ENCODE results near the gene SERPINE2. TPM values are rescaled to one million over a fixed set of nuclear protein-coding genes. Genes with fewer than 3 reads are reported as not detected.

SERPINE2 gene
- total and polyA plus RNA-seq, 9 donors, result 42.5 to 264 (median 101) TPM

GRCh38 chr2:224060783-224061482, 21.8 kb upstream of the SERPINE2 start:
- Histone ChIP-seq H3K4me1 (ENCODE audit: insufficient read depth) (no peaks in the 10 kb centered on the region), H3K36me3 (no peaks in the 10 kb centered on the region), H3K27ac (no peak overlapping the region), H3K9me3 (no peaks in the 10 kb centered on the region), H3K4me3 (no peak overlapping the region), H3K27me3 (no peaks in the 10 kb centered on the region)
- WGBS, 3 donors, result 90 to 97% (median 95%) methylated on average over 2 of the region's 2 CpGs
- TF ChIP-seq, protein P1, sequence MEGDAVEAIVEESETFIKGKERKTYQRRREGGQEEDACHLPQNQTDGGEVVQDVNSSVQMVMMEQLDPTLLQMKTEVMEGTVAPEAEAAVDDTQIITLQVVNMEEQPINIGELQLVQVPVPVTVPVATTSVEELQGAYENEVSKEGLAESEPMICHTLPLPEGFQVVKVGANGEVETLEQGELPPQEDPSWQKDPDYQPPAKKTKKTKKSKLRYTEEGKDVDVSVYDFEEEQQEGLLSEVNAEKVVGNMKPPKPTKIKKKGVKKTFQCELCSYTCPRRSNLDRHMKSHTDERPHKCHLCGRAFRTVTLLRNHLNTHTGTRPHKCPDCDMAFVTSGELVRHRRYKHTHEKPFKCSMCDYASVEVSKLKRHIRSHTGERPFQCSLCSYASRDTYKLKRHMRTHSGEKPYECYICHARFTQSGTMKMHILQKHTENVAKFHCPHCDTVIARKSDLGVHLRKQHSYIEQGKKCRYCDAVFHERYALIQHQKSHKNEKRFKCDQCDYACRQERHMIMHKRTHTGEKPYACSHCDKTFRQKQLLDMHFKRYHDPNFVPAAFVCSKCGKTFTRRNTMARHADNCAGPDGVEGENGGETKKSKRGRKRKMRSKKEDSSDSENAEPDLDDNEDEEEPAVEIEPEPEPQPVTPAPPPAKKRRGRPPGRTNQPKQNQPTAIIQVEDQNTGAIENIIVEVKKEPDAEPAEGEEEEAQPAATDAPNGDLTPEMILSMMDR (IDR thresholded peaks at IDR 0.05), result no peak
- no peak for TF ChIP-seq POLR2A (IDR thresholded peaks at IDR 0.05)
- intact Hi-C loops (cut with DNase I), result loop anchor here in 1 of 4 donors (1.0 kb wide), 1 partner anchor 24 kb away; no protein-coding TSS in a partner anchor
- no peak for DNase-seq

DNA sequence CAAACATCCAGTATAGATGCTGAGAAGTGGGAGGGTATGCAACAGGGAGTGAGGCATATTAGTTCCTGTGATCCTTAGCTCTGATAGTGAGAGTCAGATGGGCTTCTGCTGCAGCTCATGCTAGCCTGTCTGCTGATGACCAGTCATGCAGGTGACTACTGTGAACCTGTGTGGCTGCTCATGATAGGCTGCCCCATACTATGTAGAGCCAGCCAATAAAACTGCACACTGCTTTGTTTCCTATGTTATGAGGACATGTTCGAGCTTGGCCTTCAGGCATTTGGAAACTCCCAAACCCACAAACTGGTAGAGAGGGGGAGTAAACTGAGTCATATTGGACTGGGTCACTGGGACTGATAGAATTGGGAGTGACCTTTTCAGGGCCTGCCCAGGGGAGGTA, 20.1 kb upstream of the SERPINE2 start:
- Histone ChIP-seq H3K4me1 (ENCODE audit: insufficient read depth) (no peaks in the 10 kb centered on the region), H3K4me3 (no peak overlapping the region), H3K27me3 (no peaks in the 10 kb centered on the region), H3K9me3 (no peaks in the 10 kb centered on the region), H3K27ac (no peak overlapping the region), H3K36me3 (no peaks in the 10 kb centered on the region)
- intact Hi-C loops (cut with DNase I), result no loop called here
- no peak for TF ChIP-seq POLR2A (IDR thresholded peaks at IDR 0.05)
- TF ChIP-seq, protein P1 (IDR thresholded peaks at IDR 0.05), result no peak
- no peak for TF ChIP-seq EP300 (IDR thresholded peaks at IDR 0.05)
- WGBS, 3 donors, result 91 to 100% (median 94%) methylated on average over 1 of the region's 1 CpG
- DNase-seq, result no peak

DNA sequence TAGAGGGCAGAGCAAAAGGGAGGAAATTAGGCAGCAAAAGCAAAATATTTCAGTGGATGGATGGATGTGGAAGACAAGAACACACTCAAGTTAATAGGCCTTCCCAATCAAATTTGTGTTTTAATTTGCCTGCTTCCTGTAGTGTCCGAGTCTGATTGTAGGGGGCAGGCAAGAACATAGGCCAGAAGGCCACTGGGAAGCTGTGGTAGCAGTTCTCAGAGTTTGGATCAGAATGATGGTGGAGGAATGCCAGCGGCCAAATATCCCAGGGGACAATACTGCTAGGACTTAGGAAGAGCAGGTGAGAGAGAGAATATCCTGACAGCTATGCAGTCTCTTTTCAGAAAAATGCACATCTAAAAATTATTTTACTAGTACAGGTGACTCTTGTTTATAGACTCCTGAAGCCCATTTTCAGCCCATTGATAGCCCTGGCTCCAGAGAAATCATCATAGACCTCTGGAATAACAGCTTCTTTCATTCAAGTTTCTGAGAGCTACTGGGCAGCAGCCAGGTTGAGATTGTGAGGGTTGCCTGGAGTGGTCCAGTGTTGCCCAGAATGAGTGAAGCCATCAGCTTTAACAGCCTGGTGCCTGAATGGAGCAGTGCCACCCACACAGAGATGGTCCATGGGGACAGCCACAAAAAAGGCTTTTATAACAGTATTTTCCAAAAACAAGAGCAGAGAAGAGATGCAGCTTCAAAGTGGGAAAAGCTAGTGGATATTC, 19.1 kb upstream of the SERPINE2 start:
- Histone ChIP-seq H3K4me1 (ENCODE audit: insufficient read depth) (no peaks in the 10 kb centered on the region), H3K36me3 (no peaks in the 10 kb centered on the region), H3K9me3 (no peaks in the 10 kb centered on the region), H3K4me3 (no peak overlapping the region), H3K27ac (no peak overlapping the region), H3K27me3 (no peaks in the 10 kb centered on the region)
- WGBS, 3 donors, result 74 to 77% (median 75%) methylated on average over 2 of the region's 2 CpGs
- intact Hi-C loops (cut with DNase I), result no loop called here
- TF ChIP-seq POLR2A (IDR thresholded peaks at IDR 0.05) (no peak), EP300 (IDR thresholded peaks at IDR 0.05) (no peak)
- TF ChIP-seq, protein P1 (IDR thresholded peaks at IDR 0.05), result no peak
- DNase-seq, result no peak

GRCh38 chr2:224056889-224057288, 17.8 kb upstream of the SERPINE2 start:
- DNase-seq, result no peak
- H3K9me3 ChIP-seq, result no peaks in the 10 kb centered on the region
- TF ChIP-seq, protein P1 (IDR thresholded peaks at IDR 0.05), result no peak
- no peak for TF ChIP-seq EP300 (IDR thresholded peaks at IDR 0.05)
- no peak for TF ChIP-seq POLR2A (IDR thresholded peaks at IDR 0.05)
- no peak overlapping the region for H3K27ac ChIP-seq
- whole genome bisulfite sequencing, 3 donors, result 97 to 100% (median 98%) methylated on average over 1 of the region's 1 CpG
- no peaks in the 10 kb centered on the region for H3K27me3 ChIP-seq
- H3K4me3 ChIP-seq, result no peak overlapping the region
- intact Hi-C loops (cut with DNase I), result no loop called here
- no peaks in the 10 kb centered on the region for H3K4me1 ChIP-seq (ENCODE audit: insufficient read depth)
- H3K36me3 ChIP-seq, result no peaks in the 10 kb centered on the region

Data from ovary (tissue), 9 donors.